ENCODE data around the gene SLC26A9. TPM values are rescaled to one million over a fixed set of nuclear protein-coding genes. Genes with fewer than 3 reads are reported as not detected.

The SLC26A9 gene
- total and polyA plus RNA-seq, 2 donors from 2014 or later = 0.69 to 5.9 TPM

DNA sequence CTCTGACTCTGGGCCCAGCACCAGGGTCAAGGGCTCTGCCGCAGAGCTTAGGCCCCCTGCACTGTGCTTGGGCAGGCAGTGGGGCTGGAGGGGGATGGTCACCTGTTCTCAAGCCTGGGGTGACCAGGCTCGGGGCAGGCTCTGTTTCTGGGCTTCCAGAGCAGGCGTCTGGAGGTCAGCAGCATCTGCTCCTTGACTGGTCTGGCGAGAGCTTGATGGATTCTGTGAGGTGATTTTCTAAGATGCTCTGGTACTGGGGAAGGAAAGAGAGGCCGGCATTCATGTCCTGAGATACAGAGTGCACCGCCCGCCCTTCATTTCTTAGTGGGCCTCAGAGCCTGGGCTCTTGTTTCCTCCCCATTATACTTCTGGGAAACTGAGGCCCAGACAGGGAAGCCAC, 35.4 kb upstream of the SLC26A9 start:
- H3K9me3 ChIP-seq (ENCODE audit: control insufficient read depth in 2 of 3, insufficient read depth in 1 of 3, low read length in 3 of 3) = peaks cover 0 to 7% (median 0%) of the 10 kb centered on the region in 3 donors
- DNase-seq (no peak), FAIRE-seq (no peak)
- no peaks in the 10 kb centered on the region for H3K27me3 ChIP-seq (ENCODE audit: control insufficient read depth, insufficient read depth, low read length)
- no peak overlapping the region for H3K4me3 ChIP-seq (ENCODE audit: low read length in 3 of 3)
- H3K36me3 ChIP-seq (ENCODE audit: control insufficient read depth in 2 of 3, insufficient read depth in 3 of 3, low read length in 3 of 3) = peaks cover 0 to 5% (median 0%) of the 10 kb centered on the region in 3 donors
- no peak overlapping the region for H3K9ac ChIP-seq (ENCODE audit: low read length in 3 of 3)
- TF ChIP-seq CTCF (IDR thresholded peaks at IDR 0.05; ENCODE audit: borderline replicate concordance, extremely low read depth, insufficient read depth) = no peak
- H3K27ac ChIP-seq (ENCODE audit: low read depth in 2 of 2, low read length in 2 of 2) = no peak overlapping the region
- H3K4me1 ChIP-seq (ENCODE audit: control insufficient read depth in 2 of 3, insufficient read depth in 2 of 3, low read depth in 1 of 3, low read length in 3 of 3) = peaks cover 0 to 2% (median 0%) of the 10 kb centered on the region in 3 donors
- intact Hi-C loops (cut with DNase I) = loop anchor here (5.0 kb wide), 2 partner anchors 61 to 186 kb away; no protein-coding TSS in a partner anchor

- H3K4me1 ChIP-seq (ENCODE audit: control insufficient read depth in 2 of 3, insufficient read depth in 2 of 3, low read depth in 1 of 3, low read length in 3 of 3) = peaks cover 0 to 5% (median 0%) of the 10 kb centered on the region in 3 donors
- FAIRE-seq (no peak), DNase-seq (peak; percentile 78 to 88 (median 82))
- H3K9me3 ChIP-seq (ENCODE audit: control insufficient read depth in 2 of 3, insufficient read depth in 1 of 3, low read length in 3 of 3) = peaks cover 0 to 13% (median 0%) of the 10 kb centered on the region in 3 donors
- H3K27me3 ChIP-seq (ENCODE audit: control insufficient read depth, insufficient read depth, low read length) = no peaks in the 10 kb centered on the region
- H3K4me3 ChIP-seq (ENCODE audit: low read length in 3 of 3) = no peak overlapping the region
- intact Hi-C loops (cut with DNase I) = loop anchor here (5.0 kb wide), 2 partner anchors 60 to 185 kb away; no protein-coding TSS in a partner anchor
- no peak overlapping the region for H3K9ac ChIP-seq (ENCODE audit: low read length in 3 of 3)
- no peak overlapping the region for H3K27ac ChIP-seq (ENCODE audit: low read depth in 2 of 2, low read length in 2 of 2)
- peak; percentile 98 for TF ChIP-seq CTCF (IDR thresholded peaks at IDR 0.05; ENCODE audit: borderline replicate concordance, extremely low read depth, insufficient read depth)
- peaks cover 0 to 8% (median 0%) of the 10 kb centered on the region in 3 donors for H3K36me3 ChIP-seq (ENCODE audit: control insufficient read depth in 2 of 3, insufficient read depth in 3 of 3, low read length in 3 of 3)
Observed at GRCh38 chr1:205977402-205978014, 34.3 kb upstream of the SLC26A9 start.

GRCh38 chr1:205976708-205977401, 33.6 kb upstream of the SLC26A9 start:
- Histone ChIP-seq H3K27me3 (ENCODE audit: control insufficient read depth, insufficient read depth, low read length) (no peaks in the 10 kb centered on the region), H3K4me1 (ENCODE audit: control insufficient read depth in 2 of 3, insufficient read depth in 2 of 3, low read depth in 1 of 3, low read length in 3 of 3) (peaks cover 0 to 5% (median 0%) of the 10 kb centered on the region in 3 donors), H3K9me3 (ENCODE audit: control insufficient read depth in 2 of 3, insufficient read depth in 1 of 3, low read length in 3 of 3) (peaks cover 0 to 13% (median 0%) of the 10 kb centered on the region in 3 donors), H3K9ac (ENCODE audit: low read length in 3 of 3) (no peak overlapping the region), H3K36me3 (ENCODE audit: control insufficient read depth in 2 of 3, insufficient read depth in 3 of 3, low read length in 3 of 3) (peaks cover 0 to 8% (median 0%) of the 10 kb centered on the region in 3 donors), H3K4me3 (ENCODE audit: low read length in 3 of 3) (no peak overlapping the region), H3K27ac (ENCODE audit: low read depth in 2 of 2, low read length in 2 of 2) (no peak overlapping the region)
- DNase-seq (peak in 4 of 5 donors; percentile 65 to 79 (median 76)), FAIRE-seq (no peak)
- intact Hi-C loops (cut with DNase I) = loop anchor here (5.0 kb wide), 2 partner anchors 60 to 185 kb away; no protein-coding TSS in a partner anchor
- TF ChIP-seq CTCF (IDR thresholded peaks at IDR 0.05; ENCODE audit: borderline replicate concordance, extremely low read depth, insufficient read depth) = no peak

Measured in kidney (tissue), 14 donors.